HG03565 (cell line): Measurements from ENCODE around the gene PCP4L1.
"Not testable (repeated sequence)": the region's sequence is repeated elsewhere in the genome, so short reads cannot be mapped to it uniquely, and the experiment has no call there.

Source experiments
- ATAC-seq: cut with Tn5 transposase; IDR thresholded peaks from one replicate; pipeline ENCODE4 v1.9.1; 2021; ENCODE audit warnings: mild to moderate bottlenecking, moderate library complexity; ENCODE audit not compliant: unreplicated experiment

PCP4L1 gene

DNA sequence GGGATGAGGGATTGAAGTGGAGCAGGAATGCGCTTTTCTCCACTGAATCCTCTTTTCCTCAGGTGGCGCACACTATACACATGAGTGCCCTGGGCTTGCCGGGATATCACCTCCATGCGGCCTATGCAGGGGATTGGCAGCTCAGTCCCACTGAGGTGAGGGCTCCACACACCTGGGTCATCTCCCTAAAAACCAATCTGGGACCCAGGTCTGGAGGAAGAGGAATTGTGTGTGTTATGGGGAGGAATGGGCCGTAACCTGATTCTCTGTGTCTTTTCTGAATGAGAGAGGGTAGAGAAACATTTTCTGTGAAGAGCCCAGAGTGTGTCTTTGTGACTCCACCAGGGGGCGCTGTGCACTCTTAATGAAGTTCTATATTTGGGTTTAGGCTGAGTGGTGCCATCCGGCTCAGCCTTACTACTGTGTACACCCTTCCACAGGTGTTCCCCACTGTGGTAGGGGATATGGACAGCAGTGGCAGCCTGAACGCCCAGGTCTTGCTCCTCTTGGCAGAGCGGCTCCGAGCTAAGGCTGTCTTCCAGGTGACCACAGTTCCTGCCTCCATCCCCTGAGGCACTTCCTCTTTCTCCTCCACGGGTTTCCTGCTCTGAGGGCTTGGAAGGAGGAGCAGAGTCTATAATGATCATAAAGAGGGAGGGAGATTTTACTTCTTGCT is 31.2 kb upstream of the PCP4L1 start:
- peak; percentile 30 for ATAC-seq

- no peak for ATAC-seq
Observed at GRCh38 chr1:161228032-161228431, 30.5 kb upstream of the PCP4L1 start.

GRCh38 chr1:161229896-161230295 is 28.6 kb upstream of the PCP4L1 start:
- no peak for ATAC-seq

- no peak for ATAC-seq
Observed at GRCh38 chr1:161230762-161231161, 27.8 kb upstream of the PCP4L1 start.

DNA sequence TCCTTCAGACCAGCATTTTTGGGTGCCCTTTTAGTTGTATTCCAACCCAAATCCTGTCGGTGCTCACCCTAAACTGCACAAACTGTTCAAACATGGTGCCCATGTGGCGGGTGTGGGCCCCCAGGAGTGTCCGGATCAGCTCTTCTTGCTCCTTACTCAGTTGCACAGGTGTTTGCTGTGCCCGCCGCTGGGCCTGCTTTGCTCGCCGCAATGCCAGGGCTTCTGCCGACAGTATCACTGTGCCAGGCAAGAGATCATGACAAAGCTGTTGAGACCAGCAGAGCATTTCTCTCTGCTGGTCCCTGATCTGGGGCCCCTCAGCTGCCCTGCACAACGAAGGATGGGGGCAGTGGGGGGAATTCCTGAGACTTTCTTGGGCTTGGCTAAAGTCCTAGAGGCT is 25.4 kb upstream of the PCP4L1 start:
- no peak for ATAC-seq

DNA sequence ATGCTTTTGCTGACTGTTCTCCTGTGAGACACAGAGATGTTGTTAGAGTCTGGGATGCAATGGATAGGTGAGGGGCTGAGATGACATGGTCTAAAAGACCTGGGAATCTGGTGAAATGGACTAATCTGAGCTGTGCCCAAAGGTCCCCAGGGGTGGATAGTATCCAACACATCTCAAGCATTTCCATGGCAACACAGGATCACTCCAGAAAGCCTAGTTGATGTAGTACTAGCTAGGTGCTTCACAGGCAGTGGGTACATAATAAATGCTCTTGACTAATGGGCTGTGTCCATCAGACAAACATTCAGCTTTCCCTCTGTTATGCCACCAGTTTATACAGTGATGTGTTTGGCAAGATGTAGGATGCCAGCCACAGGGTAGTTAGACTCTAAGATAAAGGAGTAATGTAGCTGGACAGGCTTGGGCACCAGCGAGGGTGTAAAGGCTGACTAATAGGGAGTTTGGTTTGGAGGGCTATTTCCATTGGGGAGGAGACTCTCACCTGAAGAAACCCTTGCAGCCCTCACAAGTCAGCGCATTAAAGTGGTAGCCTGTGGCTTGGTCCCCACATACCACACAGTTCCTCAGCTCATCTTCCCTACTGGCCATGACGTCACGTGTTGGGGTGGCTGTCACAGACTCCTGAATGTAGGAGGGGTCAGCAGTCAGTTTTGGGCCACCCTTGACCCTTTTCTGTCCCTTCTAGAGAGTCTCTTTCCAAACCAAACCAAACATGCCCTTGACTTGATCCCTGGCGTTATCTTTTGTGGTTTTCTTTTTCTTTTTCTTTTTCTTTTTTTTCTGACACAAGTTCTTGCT is 22.4 kb upstream of the PCP4L1 start:
- no peak for ATAC-seq

DNA sequence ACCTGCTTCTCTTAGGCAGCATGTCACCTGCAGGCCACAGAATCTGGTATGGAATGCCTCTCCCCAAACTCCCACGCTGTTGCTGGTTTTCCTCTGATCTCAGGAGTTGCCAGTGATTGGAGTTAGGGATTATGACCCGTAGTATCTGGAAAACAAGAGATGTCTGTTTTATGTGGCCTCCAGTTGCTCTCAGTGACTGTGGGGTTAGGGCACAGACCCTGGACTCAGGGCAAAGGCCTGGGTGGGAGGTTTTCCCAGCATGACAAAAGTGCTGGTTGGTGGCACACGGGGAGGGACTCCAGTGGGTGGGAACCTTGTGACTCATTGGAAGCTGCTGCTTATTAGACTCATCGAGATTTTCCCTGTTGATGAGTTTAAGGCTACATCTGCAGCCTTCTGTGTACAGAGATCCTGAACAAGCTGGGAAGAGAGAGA is 20.5 kb upstream of the PCP4L1 start, which contains the start of gene NR1I3:
NR1I3 (minus strand) TSS at position 165 of the 435 bp plus-strand sequence. CDS start 1,638 bp downstream, outside the sequence.
- ATAC-seq: no peak

GRCh38 chr1:161241682-161242081 is 16.9 kb upstream of the PCP4L1 start:
- no peak for ATAC-seq

DNA sequence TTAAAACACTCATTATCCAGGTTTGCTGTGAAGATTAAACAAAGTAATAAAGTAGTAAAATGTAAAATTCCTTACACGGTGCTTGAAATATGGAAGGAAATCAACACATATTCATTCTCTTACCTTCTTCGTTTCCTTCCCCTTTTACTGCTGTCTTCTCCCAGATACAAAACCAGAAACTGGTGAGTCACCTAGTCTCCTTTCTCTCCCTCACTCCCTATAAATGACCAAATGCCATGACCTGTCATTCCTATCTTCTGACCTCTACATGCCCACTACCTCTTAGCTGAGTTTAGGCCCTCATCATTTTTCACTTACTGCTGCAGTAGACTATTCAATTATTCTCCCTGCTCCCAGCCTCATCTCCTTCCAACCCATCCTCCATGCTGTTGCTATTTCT is 16.2 kb upstream of the PCP4L1 start:
- ATAC-seq: no peak

DNA sequence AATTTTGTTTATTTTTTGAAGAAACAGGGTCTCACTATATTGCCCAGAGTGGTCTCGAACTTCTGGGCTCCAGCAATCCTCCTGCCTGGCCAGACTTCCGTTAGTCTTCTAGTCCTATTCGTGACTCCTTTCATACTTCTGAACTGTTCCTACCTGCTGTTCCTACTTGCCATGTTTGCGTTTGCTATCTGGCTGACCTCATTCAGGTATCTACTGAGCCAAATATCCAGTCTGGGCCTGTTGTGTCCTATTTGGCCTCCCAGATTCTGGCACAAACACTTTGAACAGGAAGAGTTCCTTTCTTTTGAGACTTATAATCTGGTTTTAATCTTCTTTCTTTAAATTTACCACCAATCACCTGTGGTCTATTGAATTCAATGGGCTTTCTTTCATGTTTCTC is 13.7 kb upstream of the PCP4L1 start:
- ATAC-seq: no peak

GRCh38 chr1:161250100-161250499 is 8.4 kb upstream of the PCP4L1 start:
- ATAC-seq: not testable (repeated sequence)

- no peak for ATAC-seq
Observed at GRCh38 chr1:161250829-161251228, 7.7 kb upstream of the PCP4L1 start.

GRCh38 chr1:161251579-161251978 is 7.0 kb upstream of the PCP4L1 start:
- no peak for ATAC-seq

GRCh38 chr1:161255302-161255701 is 3.2 kb upstream of the PCP4L1 start:
- not testable (repeated sequence) for ATAC-seq

DNA sequence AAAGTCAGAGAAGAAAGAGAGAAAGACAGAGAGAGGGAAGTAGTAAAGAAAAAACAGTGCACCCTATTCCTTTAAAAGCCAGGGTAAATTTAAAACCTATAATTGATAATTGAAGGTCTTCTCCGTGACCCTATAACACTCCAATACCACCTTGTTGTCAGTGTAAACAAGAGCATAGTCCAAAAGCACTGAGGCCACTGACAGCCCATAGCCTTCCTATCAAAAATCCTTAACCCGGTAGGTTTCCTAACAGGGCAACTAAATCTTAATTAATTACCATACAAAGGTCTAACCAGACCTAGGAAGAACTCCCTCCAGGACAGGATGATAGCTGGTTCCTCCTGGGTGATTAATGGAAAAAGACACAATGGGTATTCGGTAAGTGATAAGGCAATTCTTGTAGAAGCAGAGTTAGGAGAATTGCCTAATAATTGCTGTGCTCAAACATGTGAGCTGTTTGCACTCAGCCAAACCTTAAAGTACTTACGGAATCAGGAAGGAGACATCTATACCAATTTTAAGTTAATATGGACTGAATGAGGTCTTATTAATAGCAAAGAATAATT is 2.5 kb upstream of the PCP4L1 start:
- ATAC-seq: not testable (repeated sequence)

DNA sequence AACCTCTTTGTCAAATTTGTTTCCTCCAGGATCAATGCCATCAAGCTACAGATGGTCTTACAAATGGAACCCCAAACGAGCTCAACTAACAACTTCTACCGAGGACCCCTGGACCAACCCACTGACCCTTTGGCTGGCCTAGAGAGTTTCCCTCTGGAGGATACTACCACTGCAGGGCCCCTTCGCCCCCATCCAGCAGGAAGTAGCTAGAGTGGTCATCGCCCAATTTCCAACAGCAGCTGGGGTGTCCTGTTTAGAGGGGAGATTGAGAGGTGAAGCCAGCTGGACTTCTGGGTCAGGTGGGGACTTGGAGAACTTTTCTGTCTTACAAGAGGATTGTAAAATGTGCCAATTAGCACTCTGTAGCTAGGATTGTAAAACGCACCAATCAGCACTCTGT is 1.4 kb upstream of the PCP4L1 start:
- ATAC-seq: not testable (repeated sequence)

GRCh38 chr1:161259345-161259702 is 779 bp downstream of the PCP4L1 start:
- no peak for ATAC-seq

GRCh38 chr1:161259765-161260164 is 1.2 kb downstream of the PCP4L1 start:
- ATAC-seq: no peak

DNA sequence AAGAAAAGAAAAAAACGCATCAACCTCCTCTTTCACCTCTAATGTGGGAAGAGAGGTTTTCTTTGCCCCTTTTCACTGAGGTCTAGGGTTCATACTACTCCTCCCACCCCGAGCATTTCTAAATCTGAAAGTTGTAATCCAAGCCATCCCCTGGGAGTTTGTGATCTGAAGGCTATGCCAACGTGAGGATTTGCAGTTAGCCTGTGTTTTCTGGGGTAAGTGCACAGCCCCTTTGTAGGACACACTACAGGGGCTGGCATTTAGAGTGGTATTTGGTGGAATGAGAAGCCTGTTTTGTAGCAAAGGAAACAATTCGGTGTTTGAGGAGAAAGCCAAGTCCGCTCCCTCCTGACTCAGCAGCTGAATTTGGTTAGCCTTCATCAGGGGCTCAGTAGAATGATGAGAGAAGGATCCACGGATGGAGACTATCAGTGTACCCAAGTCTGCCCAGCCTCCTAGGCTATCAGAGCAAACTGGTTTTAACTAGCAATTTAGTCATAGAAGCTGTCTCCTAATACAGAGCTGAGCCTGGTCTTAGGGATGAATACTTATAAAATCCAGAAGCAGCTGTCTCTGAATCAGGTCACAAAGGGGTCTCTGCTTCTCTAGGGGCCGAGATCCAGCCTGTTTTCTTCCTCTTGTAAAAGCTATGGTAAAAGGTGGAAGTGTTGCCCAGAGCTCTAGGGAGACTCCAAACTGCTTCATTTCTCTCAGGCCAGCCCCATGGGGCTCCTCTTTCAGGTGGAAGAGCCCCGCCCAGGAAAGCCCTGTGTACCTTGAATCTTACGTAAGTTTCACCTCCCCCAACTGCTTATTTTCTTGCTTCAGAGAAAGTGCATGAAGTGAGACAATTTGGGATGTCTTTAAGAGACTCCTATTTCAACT is 2.1 kb downstream of the PCP4L1 start:
- no peak for ATAC-seq

GRCh38 chr1:161261261-161262235 is 3.0 kb downstream of the PCP4L1 start:
- ATAC-seq: no peak
